Caco-2 (cell line): ENCODE data around the gene EEF1AKMT2. TPM values are rescaled to one million over a fixed set of nuclear protein-coding genes. Genes with fewer than 3 reads are reported as not detected.

Experiments used
- BruUV-seq: library from RNA; stranded (reverse); fragments of 400-500 nt; replicated peaks from 2 replicates; lab custom pipeline; 2021; lab: Mats Ljungman, UMichigan
- CTCF ChIA-PET: fragments of 300-600 bp; sonication (Branson Sonifier 250); formaldehyde crosslinking; loops from one replicate; lab custom pipeline; 2022; ENCODE audit warnings: antibody characterized with exemption; lab: Charles Lee
- POLR2A ChIA-PET: fragments of 300-600 bp; sonication (Branson Sonifier 250); formaldehyde crosslinking; loops from one replicate; lab custom pipeline; 2022; ENCODE audit warnings: antibody characterized with exemption; lab: Charles Lee
- DNase-seq, 2 experiments: peaks; one replicate each; pipeline versions ENCODE4 v3.0.0 to v3.0.0-alpha.2; 2020 to 2022
- H3K27me3 ChIP-seq: replicated peaks from 2 replicates; pipeline ENCODE4 v1.6.0; 2011; ENCODE audit warnings: low read length; ENCODE audit not compliant: control insufficient read depth, insufficient read depth
- H3K36me3 ChIP-seq: 2 replicates; pipeline ENCODE4 v1.5.1; 2011; ENCODE audit warnings: low read length; ENCODE audit not compliant: control insufficient read depth, insufficient read depth
- H3K4me1 ChIP-seq: fragments of 250-450 bp; sonication (Bioruptor Pico); 2 replicates; pipeline ENCODE4 v1.5.1; 2020; ENCODE audit warnings: mild to moderate bottlenecking
- H3K4me3 ChIP-seq: 2 replicates; pipeline ENCODE4 v1.5.1; 2011; ENCODE audit warnings: low read depth, mild to moderate bottlenecking, control low read depth, low read length
- H3K9me3 ChIP-seq: fragments of 250-450 bp; sonication (Bioruptor Pico); 2 replicates; pipeline ENCODE4 v1.5.1; 2020; ENCODE audit warnings: mild to moderate bottlenecking, moderate library complexity
- H3K27ac Mint-ChIP-seq: one replicate; pipeline ENCODE4 v1.8.0; 2022; ENCODE audit warnings: mixed read lengths; ENCODE audit not compliant: unreplicated experiment
- H3K27me3 Mint-ChIP-seq: one replicate; pipeline ENCODE4 v1.8.0; 2022; ENCODE audit warnings: mixed read lengths; ENCODE audit not compliant: insufficient read depth, unreplicated experiment
- H3K36me3 Mint-ChIP-seq: one replicate; pipeline ENCODE4 v1.8.0; 2022; ENCODE audit warnings: mild to moderate bottlenecking, mixed read lengths; ENCODE audit not compliant: insufficient read depth, unreplicated experiment
- H3K4me1 Mint-ChIP-seq: one replicate; pipeline ENCODE4 v1.8.0; 2022; ENCODE audit warnings: low read depth, mixed read lengths; ENCODE audit not compliant: unreplicated experiment
- H3K4me3 Mint-ChIP-seq: one replicate; pipeline ENCODE4 v1.8.0; 2022; ENCODE audit warnings: mild to moderate bottlenecking, moderate library complexity, mixed read lengths; ENCODE audit not compliant: unreplicated experiment
- H3K9me3 Mint-ChIP-seq: one replicate; pipeline ENCODE4 v1.8.0; 2022; ENCODE audit warnings: mixed read lengths; ENCODE audit not compliant: unreplicated experiment
- CTCF ChIP-seq, 2 experiments: fragments of 200-600 bp in 1 of 2; IDR thresholded peaks; 1 replicate in 1 of 2; 2 replicates in 1 of 2; pipeline versions ENCODE4 v1.5.1 to v1.8.0; 2011 to 2022; ENCODE audit warnings: antibody characterized with exemption in 1 of 2, control low read depth in 1 of 2, inconsistent platforms in 1 of 2, low read depth in 1 of 2, low read length in 1 of 2, mild to moderate bottlenecking in 1 of 2, moderate library complexity in 1 of 2; ENCODE audit not compliant: insufficient read depth in 1 of 2, severe bottlenecking in 1 of 2, unreplicated experiment in 1 of 2
- intact Hi-C: fragments of 100-400 bp; cut with micrococcal nuclease; formaldehyde crosslinking; loops from one replicate; pipeline ENCODE4 v1.10.0; 2022; ENCODE audit not compliant: unreplicated experiment
- total RNA-seq: library from RNA; stranded (reverse); gene quantifications from 2 replicates; pipeline ENCODE4 v1.2.3, GENCODE V29; 2022

EEF1AKMT2 gene
- total RNA-seq, 1 experiment from 2014 or later, result 29.9 TPM

GRCh38 chr10:124743191-124744101 lies 48.2 kb downstream of the EEF1AKMT2 start:
- ChIA-PET CTCF (interaction anchor here (0.5 to 1.2 kb wide), 7 partner anchors 9 to 213 kb away, joined by 3 to 7 read pairs (median 3); no protein-coding TSS in a partner anchor), POLR2A (no interaction called here)
- TF ChIP-seq CTCF (IDR thresholded peaks at IDR 0.05; ENCODE audit: insufficient read depth in 1 of 2, low read depth in 1 of 2, low read length in 1 of 2, severe bottlenecking in 1 of 2, unreplicated experiment in 1 of 2), result no peak
- Mint-ChIP-seq H3K4me1 (peaks cover 37% of the 10 kb centered on the region), H3K36me3 (peaks cover 6% of the 10 kb centered on the region), H3K27me3 (no peaks in the 10 kb centered on the region), H3K9me3 (no peaks in the 10 kb centered on the region), H3K27ac (peak overlapping the region; percentile 93), H3K4me3 (peak overlapping the region; percentile 92)
- Histone ChIP-seq H3K4me1 (peaks cover 50% of the 10 kb centered on the region), H3K36me3 (peaks cover 2% of the 10 kb centered on the region; the same call in 1 of the 2 replicates), H3K9me3 (no peaks in the 10 kb centered on the region), H3K4me3 (peak overlapping the region; percentile 86), H3K27me3 (no peaks in the 10 kb centered on the region)
- intact Hi-C loops, result loop anchor here (2.0 to 5.0 kb wide), 2 partner anchors 55 to 111 kb away; no protein-coding TSS in a partner anchor
- peak; percentile 50 to 53 for DNase-seq
- BruUV-seq, result no TSS peak

- ChIA-PET CTCF (interaction anchor here (0.5 to 1.7 kb wide), 9 partner anchors 9 to 213 kb away, joined by 3 to 7 read pairs (median 3); no protein-coding TSS in a partner anchor), POLR2A (no interaction called here)
- Mint-ChIP-seq H3K27me3 (no peaks in the 10 kb centered on the region), H3K27ac (peak overlapping the region; percentile 81), H3K9me3 (no peaks in the 10 kb centered on the region), H3K36me3 (peaks cover 6% of the 10 kb centered on the region), H3K4me1 (peaks cover 37% of the 10 kb centered on the region), H3K4me3 (peak overlapping the region; percentile 92)
- H3K9me3 ChIP-seq, result no peaks in the 10 kb centered on the region
- H3K4me3 ChIP-seq, result peak overlapping the region; percentile 86
- peaks cover 50% of the 10 kb centered on the region for H3K4me1 ChIP-seq
- intact Hi-C loops, result loop anchor here (5.0 kb wide), 1 partner anchor 110 kb away; no protein-coding TSS in a partner anchor
- DNase-seq, result peak in 1 of 2 experiments; percentile 40
- H3K27me3 ChIP-seq, result no peaks in the 10 kb centered on the region
- BruUV-seq, result TSS peak; percentile 14
- H3K36me3 ChIP-seq, result peaks cover 2% of the 10 kb centered on the region; the same call in 1 of the 2 replicates
- TF ChIP-seq CTCF (IDR thresholded peaks at IDR 0.05; ENCODE audit: insufficient read depth in 1 of 2, low read depth in 1 of 2, low read length in 1 of 2, severe bottlenecking in 1 of 2, unreplicated experiment in 1 of 2), result peak in 1 of 2 experiments; percentile 34
These were observed 49.1 kb downstream of the EEF1AKMT2 start for GRCh38 chr10:124742413-124743190.
